Lower leg skin (tissue), 3 donors: ENCODE data around the gene TLCD1.

Experiments
- CTCF ChIP-seq, 3 donors: fragments of 450-650 bp; IDR thresholded peaks; one replicate each; pipeline ENCODE4 v1.5.1; 2016; ENCODE audit warnings: antibody characterized with exemption in 3 of 3, mild to moderate bottlenecking in 3 of 3, moderate library complexity in 2 of 3
- POLR2A ChIP-seq, 2 donors: fragments of 450-650 bp; IDR thresholded peaks; one replicate each; pipeline ENCODE4 v1.6.1; 2016 to 2017; ENCODE audit warnings: antibody characterized with exemption in 2 of 2, mild to moderate bottlenecking in 1 of 2, moderate library complexity in 1 of 2

DNA sequence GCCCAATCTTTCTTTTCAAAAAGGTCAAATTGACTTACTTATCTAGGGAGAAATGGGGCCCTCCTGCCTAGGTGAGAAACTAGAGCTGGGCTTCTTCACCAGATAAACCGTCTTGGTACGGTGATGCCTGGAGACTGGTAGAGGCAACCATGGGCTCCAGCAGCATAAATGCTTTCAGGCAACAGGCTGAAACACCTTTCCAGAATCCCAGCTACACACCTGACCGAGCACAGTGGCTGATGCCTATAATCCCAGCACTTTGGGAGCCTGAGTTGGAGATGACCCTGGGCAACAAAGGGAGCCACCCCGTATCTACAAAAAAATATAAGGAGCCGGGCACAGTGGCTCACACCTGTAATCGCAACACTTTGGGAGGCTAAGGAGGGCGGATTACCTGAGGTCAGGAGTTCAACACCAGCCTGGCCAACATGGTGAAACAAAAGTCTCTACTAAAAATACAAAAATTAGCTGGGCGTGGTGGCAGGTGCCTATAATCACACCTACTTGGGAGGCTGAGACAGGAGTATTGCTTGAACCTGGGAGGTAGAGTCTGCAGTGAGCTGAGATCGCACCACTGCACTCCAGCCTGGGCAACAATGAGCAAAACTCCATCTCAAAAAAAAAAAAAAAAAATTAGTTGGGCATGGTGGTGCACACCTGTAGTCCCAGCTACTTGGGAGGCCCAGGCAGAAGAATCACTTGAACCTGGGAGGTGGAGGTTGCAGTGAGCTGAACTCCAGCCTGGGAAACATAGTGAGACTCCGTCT, 25.8 kb upstream of the TLCD1 start:
- no peak for TF ChIP-seq CTCF (IDR thresholded peaks at IDR 0.05)
- no peak for TF ChIP-seq POLR2A (IDR thresholded peaks at IDR 0.05)
